Testis (tissue), 2 donors: Measurements from ENCODE around the gene FGF12.

ENCODE experiments used
- POLR2A ChIP-seq: fragments of 450-650 bp; IDR thresholded peaks from one replicate; pipeline ENCODE4 v1.6.1; 2017; ENCODE audit warnings: antibody characterized with exemption, mild to moderate bottlenecking, moderate library complexity
- TF ChIP-seq, protein P1 (sequence below), 3 experiments: fragments of 450-650 bp in 2 of 3; fragments of 200-600 bp in 1 of 3; sonication (generic) in 1 of 3; IDR thresholded peaks; one replicate each; pipeline ENCODE4 v1.5.1; 2016 to 2019; ENCODE audit warnings: antibody characterized with exemption in 3 of 3, mild to moderate bottlenecking in 2 of 3, moderate library complexity in 1 of 3

DNA sequence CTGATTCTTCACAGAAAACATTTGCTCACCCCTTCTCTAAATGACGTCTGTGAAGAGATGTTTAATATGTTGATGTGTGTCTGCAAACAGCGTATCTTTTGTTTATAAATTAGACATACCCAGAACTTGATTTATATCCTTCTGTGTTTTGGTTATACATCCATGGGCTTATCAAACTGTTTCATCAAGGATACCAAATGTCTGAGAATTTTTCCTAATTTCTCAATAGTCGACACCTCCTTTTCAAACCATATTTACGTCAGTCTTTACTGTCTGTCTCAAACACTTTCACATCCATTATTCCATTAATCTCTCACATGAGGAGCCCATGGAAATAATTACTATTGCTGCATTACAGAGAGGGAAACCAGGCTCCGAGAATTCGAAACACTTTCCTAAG lies 85.4 kb downstream of the FGF12 start:
- TF ChIP-seq, protein P1, sequence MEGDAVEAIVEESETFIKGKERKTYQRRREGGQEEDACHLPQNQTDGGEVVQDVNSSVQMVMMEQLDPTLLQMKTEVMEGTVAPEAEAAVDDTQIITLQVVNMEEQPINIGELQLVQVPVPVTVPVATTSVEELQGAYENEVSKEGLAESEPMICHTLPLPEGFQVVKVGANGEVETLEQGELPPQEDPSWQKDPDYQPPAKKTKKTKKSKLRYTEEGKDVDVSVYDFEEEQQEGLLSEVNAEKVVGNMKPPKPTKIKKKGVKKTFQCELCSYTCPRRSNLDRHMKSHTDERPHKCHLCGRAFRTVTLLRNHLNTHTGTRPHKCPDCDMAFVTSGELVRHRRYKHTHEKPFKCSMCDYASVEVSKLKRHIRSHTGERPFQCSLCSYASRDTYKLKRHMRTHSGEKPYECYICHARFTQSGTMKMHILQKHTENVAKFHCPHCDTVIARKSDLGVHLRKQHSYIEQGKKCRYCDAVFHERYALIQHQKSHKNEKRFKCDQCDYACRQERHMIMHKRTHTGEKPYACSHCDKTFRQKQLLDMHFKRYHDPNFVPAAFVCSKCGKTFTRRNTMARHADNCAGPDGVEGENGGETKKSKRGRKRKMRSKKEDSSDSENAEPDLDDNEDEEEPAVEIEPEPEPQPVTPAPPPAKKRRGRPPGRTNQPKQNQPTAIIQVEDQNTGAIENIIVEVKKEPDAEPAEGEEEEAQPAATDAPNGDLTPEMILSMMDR (IDR thresholded peaks at IDR 0.05), result no peak
- TF ChIP-seq POLR2A, result no peak
